ENCODE measurements around the gene ST8SIA1.
A peak's percentile ranks its signal among the peaks of the same experiment; 100 is the strongest.

Gene ST8SIA1

GRCh38 chr12:22256041-22256441 is 78.5 kb downstream of the ST8SIA1 start:
- intact Hi-C loops (cut with DNase I): no loop called here
- DNase-seq: no peak

GRCh38 chr12:22255097-22255496 is 79.4 kb downstream of the ST8SIA1 start:
- intact Hi-C loops (cut with DNase I): no loop called here
- DNase-seq: peak in 11 of 42 donors; percentile 6 to 49 (median 12)

DNA sequence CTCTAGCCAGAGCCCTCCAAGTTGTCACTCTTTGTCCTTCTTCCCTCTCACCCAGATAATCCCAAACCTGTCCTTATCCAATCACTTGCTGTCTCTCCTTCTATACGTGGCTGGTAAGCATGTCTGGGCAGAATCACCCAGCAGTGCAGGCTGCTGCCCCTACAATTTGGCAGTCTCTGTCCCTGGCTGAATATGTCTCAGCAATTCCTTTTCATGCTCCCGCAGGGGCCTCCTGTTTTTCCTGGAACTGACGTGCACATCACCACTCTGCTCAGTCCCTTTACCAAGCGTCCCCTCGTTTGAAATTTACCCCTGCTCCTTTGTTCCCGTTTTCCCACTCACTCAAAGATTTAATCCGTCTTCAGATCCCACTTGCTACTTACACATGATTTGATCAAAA is 80.0 kb downstream of the ST8SIA1 start:
- DNase-seq: peak in 1 of 42 donors; percentile 18
- intact Hi-C loops (cut with DNase I): no loop called here

DNA sequence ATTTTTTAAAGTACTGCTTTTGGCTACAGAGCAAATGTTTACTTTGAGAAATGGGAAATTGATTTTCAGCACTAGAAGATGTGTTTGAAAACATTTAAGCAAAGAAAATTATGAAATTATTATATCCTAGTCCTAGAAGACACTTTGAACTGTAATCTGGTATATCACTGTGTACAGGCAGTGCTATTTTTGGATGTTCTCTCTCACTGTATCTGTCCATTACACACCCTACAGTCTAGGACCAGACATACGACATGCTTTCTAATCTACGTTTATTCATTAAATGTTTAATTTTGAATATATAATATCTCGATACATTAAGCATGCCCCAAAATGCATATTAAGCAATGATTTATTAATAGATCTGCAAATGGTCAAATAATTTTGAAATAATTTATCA is 82.5 kb downstream of the ST8SIA1 start:
- intact Hi-C loops (cut with DNase I): no loop called here
- DNase-seq: no peak

GRCh38 chr12:22250762-22251161 is 83.7 kb downstream of the ST8SIA1 start:
- intact Hi-C loops (cut with DNase I): no loop called here
- DNase-seq: no peak

GRCh38 chr12:22248571-22249115 is 85.9 kb downstream of the ST8SIA1 start:
- DNase-seq: no peak
- intact Hi-C loops (cut with DNase I): no loop called here

GRCh38 chr12:22248121-22248520 is 86.4 kb downstream of the ST8SIA1 start:
- no peak for DNase-seq
- intact Hi-C loops (cut with DNase I): no loop called here

DNA sequence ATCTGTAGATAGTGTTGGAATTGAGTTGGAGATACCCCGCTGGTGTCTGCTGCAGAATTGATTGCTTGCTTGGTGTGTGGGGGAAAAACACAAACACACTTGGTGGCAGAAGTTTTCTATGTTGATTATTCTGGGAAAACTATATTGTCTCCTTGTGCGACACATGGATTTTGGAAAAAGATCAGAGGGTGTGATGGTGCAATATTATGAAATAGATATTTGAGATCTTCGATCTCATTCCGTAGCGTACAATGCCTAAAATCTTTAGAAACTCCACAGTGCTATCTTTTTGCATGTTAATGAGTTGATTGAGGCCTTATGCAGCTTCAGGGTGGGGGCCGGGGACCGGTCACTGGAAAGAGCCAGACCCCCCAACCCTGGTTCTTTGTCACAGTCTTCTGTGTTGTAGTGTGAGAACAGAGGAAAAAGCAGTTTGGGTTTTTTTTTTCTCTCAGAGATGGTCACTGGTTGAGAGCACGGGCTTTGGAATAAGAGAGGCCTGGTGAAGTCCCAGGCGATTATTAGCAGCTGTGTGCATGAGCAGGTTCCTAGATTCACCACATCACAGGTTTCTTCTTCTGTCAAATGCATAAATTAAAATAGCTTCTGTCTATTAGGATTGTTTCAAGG is 88.2 kb downstream of the ST8SIA1 start:
- intact Hi-C loops (cut with DNase I): no loop called here
- no peak for DNase-seq

DNA sequence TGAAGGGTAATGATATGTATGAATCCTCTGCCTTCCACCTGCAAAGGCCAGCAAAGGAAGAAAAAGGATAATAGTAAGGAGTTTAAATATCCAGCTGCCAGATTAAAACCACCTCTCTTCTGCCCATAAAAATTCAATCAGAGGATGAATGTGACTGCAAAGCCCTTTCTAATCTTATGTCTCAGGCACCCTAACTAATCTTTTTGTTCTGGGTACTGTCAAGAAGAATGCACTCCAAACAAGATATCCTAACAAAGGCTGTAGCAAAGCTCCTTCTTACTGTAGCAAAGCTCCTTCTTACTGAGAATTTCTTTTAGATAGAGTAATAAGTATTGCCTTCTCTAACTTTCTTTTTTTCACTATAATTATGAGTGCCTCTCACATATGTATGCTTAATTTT is 91.8 kb downstream of the ST8SIA1 start:
- intact Hi-C loops (cut with DNase I): no loop called here

GRCh38 chr12:22238211-22238610 is 96.3 kb downstream of the ST8SIA1 start:
- DNase-seq: no peak
- intact Hi-C loops (cut with DNase I): no loop called here

More for the DNA sequence above, 91.8 kb downstream of the ST8SIA1 start:
- no peak for DNase-seq

DNA sequence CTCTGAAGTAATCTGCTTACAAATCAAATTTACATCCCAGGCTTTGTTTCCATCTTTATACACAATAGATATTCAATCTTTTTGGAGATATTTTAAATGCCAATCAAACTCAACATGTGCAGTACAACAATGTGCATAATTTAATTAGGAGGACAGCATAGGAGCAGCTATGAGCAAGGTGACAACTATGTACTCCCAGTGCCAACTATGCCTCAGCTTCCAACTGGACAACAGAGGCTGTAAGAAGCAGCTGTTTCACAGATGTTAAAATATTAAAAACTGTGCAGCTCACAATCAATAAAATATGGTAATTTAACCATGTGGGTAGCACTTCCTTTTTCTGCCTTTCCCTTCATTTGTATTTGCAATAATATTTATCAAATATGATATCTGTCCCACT is 99.9 kb downstream of the ST8SIA1 start:
- no peak for DNase-seq
- intact Hi-C loops (cut with DNase I): no loop called here

DNA sequence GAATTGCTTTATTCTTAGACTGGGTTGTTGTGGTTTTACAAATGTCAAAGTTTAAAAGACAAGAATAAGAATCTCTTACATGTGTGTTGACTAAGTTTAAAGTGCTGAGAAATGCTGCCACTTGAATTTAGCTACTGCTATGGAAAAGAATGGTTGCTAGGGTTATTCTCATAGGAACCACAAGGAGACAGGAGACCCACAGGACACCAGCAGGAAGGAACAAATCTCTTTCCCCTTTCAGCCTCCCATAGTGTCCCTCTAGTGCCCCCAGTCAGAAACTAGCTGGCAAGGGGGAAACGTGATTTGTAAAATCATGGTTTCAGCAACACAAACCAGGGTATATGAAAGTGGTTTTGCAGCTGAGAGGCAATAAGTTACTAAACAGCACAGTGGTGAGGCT is 102.7 kb downstream of the ST8SIA1 start:
- DNase-seq: no peak
- intact Hi-C loops (cut with DNase I): no loop called here

- DNase-seq: no peak
- intact Hi-C loops (cut with DNase I): no loop called here
These were observed 103.4 kb downstream of the ST8SIA1 start for GRCh38 chr12:22231078-22231477.

DNA sequence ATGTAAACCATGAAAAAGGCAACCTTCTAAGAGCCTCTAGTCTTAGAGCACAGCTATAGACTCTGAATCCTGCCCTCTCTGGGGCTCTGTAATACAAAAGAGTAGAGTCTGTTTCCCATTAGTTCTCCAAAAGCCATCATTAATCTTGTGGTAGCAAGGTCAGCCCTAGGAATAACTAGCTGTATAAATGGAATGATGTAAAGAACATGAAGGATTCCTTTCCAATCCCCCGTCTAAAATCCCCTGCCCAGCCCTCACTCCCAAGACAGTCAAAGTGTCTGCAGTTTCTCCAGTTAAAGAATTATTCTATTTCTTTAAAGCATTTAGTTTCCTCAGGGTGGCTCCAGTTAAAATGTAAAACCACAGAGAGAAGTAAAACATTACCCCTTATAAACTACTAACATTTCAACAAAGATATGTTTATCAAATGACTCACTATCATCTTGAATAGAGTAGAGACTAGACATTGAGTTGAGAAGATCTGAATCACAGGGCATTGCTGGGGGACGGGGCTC is 104.2 kb downstream of the ST8SIA1 start:
- intact Hi-C loops (cut with DNase I): no loop called here
- DNase-seq: no peak

GRCh38 chr12:22229652-22230279 is 104.7 kb downstream of the ST8SIA1 start:
- no peak for DNase-seq

GRCh38 chr12:22228022-22228875 is 106.3 kb downstream of the ST8SIA1 start:
- intact Hi-C loops (cut with DNase I): no loop called here
- DNase-seq: peak in 2 of 42 donors; percentile 9 to 11

More at GRCh38 chr12:22229652-22230279, 104.7 kb downstream of the ST8SIA1 start:
- intact Hi-C loops (cut with DNase I): no loop called here

DNA sequence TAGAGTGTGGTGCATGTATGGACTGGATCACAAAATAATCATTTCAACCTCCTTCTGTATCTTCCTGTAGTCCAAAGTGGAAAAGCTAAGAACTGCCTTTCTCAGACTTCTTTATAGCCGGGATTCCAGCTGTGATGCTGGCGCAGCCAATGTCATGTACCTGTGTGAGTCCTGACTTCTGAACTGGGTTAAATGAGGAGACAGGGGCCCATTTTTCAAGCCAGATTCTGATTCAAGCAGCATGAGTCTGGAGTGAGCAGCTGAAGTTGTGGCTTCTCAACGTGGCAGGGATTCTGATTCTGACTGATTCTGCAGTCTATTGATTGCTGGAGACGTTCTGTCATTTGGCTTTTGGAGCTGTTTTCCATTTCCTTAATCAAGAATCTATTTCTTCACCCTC is 111.2 kb downstream of the ST8SIA1 start:
- intact Hi-C loops (cut with DNase I): no loop called here
- no peak for DNase-seq

- intact Hi-C loops (cut with DNase I): no loop called here
- DNase-seq: no peak
These were observed 117.0 kb downstream of the ST8SIA1 start for GRCh38 chr12:22217556-22217955.

DNA sequence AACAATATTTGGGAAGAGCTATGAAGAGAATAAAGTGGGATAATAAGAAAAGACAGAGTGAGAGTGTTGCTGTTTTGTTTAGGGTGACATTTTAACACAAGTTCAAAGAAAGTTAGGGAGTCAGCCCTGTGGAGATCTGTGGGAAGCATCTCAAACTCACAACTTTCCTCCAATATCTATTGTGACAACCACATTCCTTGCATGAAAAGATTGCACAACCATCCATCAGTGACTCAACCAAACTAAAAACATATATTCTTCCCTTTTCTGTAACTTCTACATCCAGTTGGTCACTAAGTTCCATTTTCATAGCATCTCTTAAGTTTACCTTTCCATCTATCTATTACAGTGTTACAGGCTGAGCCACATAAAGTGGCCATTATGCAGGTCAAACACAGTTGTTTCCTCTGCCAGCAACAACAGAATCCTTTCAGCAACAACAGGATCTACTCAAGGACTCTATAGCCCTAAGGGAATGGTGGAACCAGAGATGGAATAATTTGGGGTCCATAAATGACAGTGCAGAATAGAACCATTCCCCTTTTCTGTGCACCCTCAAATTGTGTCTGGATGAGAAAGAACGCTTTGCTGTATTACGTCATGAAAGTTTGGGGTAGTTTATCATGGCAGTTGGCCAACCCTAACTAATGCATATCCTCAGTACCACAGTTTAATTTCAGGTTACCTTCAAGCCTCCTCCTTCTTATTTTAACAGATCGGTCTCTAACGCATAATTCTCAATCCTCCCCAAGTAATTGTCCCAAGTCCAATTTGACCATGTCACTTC is 118.8 kb downstream of the ST8SIA1 start:
- no peak for DNase-seq
- intact Hi-C loops (cut with DNase I): no loop called here
